Heart left ventricle (tissue), 13 donors: ENCODE measurements around the gene BMX.

Source experiments
- CTCF ChIP-seq, 12 donors: fragments of 200-600 bp; sonication (generic) in 4 of 12; IDR thresholded peaks; one replicate each; pipeline versions ENCODE4 v1.5.0 to v1.8.0; 2018 to 2022; ENCODE audit warnings: antibody characterized with exemption in 12 of 12, mild to moderate bottlenecking in 5 of 12
- POLR2A ChIP-seq, 2 donors: fragments of 450-650 bp; IDR thresholded peaks; one replicate each; pipeline ENCODE4 v1.6.1; 2017; ENCODE audit warnings: antibody characterized with exemption in 2 of 2, mild to moderate bottlenecking in 2 of 2, moderate library complexity in 2 of 2
- donor health status: ischemic (EF 13 %, LVEDD 7.1; RV severe dilation, severe dysfunction).
- donor health status: DM: no; HTN: yes; CAD: no.
- donor health status: DM: no; HTN: no; CAD: no.
- donor health status: ischemic (EF 25% LVEDD 6.9; RV normal size, moderate dysfunction).
- donor health status: ischemic (EF 25% LVEDD 5.7; RV mildly dilated, moderate dysfunction).
- donor health status: ischemic (EF 35%, LVEDD 5.7; RV mildly dilated, moderate dysfunction).
- donor health status: nonischemic (EF 11% LVEDD 7.7; RV severe dilation, severe dysfunction).
- donor health status: DM: yes; HTN: yes; CAD: no.
- donor health status: PGD.
- donor health status: ischemic (EF 29% LVEDD 5.4; RV normal size, mild dysfunction).
- donor health status: nonischemic (EF 23%, LVEDD 6.1; RV moderate dilation, normal function).

GRCh38 chrX:15599461-15599860 is 98.9 kb downstream of the BMX start:
- TF ChIP-seq CTCF (IDR thresholded peaks at IDR 0.05) (no peak), POLR2A (IDR thresholded peaks at IDR 0.05) (no peak)
